SK-N-SH (cell line): ENCODE measurements around the gene FAM78A.

ENCODE experiments used
- CHD2 ChIP-seq: fragments of 150-350 bp; IDR thresholded peaks from 2 replicates; pipeline ENCODE4 v1.6.1; 2018; ENCODE audit warnings: low read length; ENCODE audit not compliant: partially characterized antibody
- EP300 ChIP-seq, 2 experiments: IDR thresholded peaks; 2 replicates each; pipeline versions ENCODE4 v1.4.0 to v1.6.1; 2012; ENCODE audit warnings: borderline replicate concordance in 1 of 2, low read depth in 1 of 2, low read length in 1 of 2
- FOSL2 ChIP-seq: IDR thresholded peaks from 2 replicates; pipeline ENCODE4 v1.4.0; 2012; ENCODE audit warnings: low read depth, mild to moderate bottlenecking, moderate library complexity, borderline replicate concordance
- MXI1 ChIP-seq: IDR thresholded peaks from 2 replicates; pipeline ENCODE4 v1.6.1; 2012; ENCODE audit warnings: mild to moderate bottlenecking, low read depth, low read length, improper control_type of control experiment
- POLR2AphosphoS5 ChIP-seq: IDR thresholded peaks from 2 replicates; pipeline ENCODE4 v1.6.1; 2012; ENCODE audit warnings: low read depth, low read length
- RAD21 ChIP-seq: IDR thresholded peaks from 2 replicates; pipeline ENCODE4 v1.6.1; 2012; ENCODE audit warnings: mild to moderate bottlenecking, low read length
- RFX5 ChIP-seq: IDR thresholded peaks from 2 replicates; pipeline ENCODE4 v1.6.1; 2012; ENCODE audit warnings: mild to moderate bottlenecking, improper control_type of control experiment, low read length
- SMC3 ChIP-seq: IDR thresholded peaks from 2 replicates; pipeline ENCODE4 v1.6.1; 2012; ENCODE audit warnings: low read depth, low read length, improper control_type of control experiment
- TAF1 ChIP-seq: IDR thresholded peaks from 2 replicates; pipeline ENCODE4 v1.6.1; 2012; ENCODE audit warnings: low read depth, mild to moderate bottlenecking, low read length, moderate library complexity, borderline replicate concordance
- TF ChIP-seq, protein P1 (sequence below): IDR thresholded peaks from 2 replicates; pipeline ENCODE4 v1.4.0; 2012; ENCODE audit warnings: low read depth
- TF ChIP-seq, protein P2 (sequence below): fragments of 200-600 bp; sonication (generic); IDR thresholded peaks from 2 replicates; pipeline ENCODE4 v1.6.1; 2017; ENCODE audit warnings: antibody characterized with exemption, mild to moderate bottlenecking, moderate library complexity

DNA sequence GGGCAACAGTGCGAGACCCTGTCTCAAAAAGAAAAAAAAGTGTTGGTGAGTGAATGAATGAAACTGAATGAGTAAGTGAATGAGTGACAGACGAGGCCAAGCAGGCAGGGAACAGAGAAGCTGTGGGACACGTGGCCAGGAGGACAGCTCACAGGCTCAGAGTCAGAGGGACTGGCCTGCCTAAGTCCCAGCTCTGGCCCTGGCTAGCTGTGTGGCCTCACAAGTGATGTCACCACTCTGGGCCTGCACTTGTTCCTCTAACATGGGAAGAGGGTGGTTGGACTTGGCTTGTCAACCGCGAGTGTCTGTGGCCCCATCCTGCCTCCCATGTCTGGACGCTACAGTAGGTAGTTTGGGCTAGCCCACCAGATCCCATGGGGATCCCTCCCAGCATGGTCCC lies 8.5 kb upstream of the FAM78A start:
- TF ChIP-seq POLR2AphosphoS5 = no peak
- TF ChIP-seq RAD21 = no peak
- TF ChIP-seq, protein P1, sequence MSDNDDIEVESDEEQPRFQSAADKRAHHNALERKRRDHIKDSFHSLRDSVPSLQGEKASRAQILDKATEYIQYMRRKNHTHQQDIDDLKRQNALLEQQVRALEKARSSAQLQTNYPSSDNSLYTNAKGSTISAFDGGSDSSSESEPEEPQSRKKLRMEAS = no peak
- TF ChIP-seq RFX5 = no peak
- no peak for TF ChIP-seq EP300 (IDR thresholded peaks at IDR 0.05; ENCODE audit: borderline replicate concordance in 1 of 2, low read depth in 1 of 2, low read length in 1 of 2)
- TF ChIP-seq, protein P2, sequence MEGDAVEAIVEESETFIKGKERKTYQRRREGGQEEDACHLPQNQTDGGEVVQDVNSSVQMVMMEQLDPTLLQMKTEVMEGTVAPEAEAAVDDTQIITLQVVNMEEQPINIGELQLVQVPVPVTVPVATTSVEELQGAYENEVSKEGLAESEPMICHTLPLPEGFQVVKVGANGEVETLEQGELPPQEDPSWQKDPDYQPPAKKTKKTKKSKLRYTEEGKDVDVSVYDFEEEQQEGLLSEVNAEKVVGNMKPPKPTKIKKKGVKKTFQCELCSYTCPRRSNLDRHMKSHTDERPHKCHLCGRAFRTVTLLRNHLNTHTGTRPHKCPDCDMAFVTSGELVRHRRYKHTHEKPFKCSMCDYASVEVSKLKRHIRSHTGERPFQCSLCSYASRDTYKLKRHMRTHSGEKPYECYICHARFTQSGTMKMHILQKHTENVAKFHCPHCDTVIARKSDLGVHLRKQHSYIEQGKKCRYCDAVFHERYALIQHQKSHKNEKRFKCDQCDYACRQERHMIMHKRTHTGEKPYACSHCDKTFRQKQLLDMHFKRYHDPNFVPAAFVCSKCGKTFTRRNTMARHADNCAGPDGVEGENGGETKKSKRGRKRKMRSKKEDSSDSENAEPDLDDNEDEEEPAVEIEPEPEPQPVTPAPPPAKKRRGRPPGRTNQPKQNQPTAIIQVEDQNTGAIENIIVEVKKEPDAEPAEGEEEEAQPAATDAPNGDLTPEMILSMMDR = no peak
- TF ChIP-seq CHD2 = no peak
- no peak for TF ChIP-seq MXI1
- no peak for TF ChIP-seq FOSL2
- TF ChIP-seq SMC3 = no peak
- TF ChIP-seq TAF1 = no peak
